ENCODE measurements around the gene BNC2. TPM values are rescaled to one million over a fixed set of nuclear protein-coding genes. Genes with fewer than 3 reads are reported as not detected.

Gene BNC2
- total RNA-seq, 4 donors from 2014 or later, result 3.8 to 14.9 (median 8.2) TPM

DNA sequence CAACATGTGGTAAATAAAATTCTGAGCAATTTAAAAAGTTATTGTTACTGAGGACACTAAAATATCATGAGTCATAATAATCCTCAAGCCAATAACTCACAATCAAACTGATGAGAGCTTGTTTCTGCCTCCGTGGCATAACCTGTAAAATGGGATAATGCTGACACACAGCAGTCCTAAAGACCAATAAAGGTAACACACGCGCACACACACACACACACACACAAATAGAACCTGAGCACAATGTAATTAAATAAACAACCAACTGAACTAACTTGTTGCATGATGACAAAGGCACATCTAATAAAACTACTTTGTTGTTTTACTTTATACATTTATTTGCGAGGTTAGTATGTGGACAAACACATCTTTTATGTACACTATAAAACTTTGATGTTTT lies 358.2 kb downstream of the BNC2 start:
- TF ChIP-seq, protein P1, sequence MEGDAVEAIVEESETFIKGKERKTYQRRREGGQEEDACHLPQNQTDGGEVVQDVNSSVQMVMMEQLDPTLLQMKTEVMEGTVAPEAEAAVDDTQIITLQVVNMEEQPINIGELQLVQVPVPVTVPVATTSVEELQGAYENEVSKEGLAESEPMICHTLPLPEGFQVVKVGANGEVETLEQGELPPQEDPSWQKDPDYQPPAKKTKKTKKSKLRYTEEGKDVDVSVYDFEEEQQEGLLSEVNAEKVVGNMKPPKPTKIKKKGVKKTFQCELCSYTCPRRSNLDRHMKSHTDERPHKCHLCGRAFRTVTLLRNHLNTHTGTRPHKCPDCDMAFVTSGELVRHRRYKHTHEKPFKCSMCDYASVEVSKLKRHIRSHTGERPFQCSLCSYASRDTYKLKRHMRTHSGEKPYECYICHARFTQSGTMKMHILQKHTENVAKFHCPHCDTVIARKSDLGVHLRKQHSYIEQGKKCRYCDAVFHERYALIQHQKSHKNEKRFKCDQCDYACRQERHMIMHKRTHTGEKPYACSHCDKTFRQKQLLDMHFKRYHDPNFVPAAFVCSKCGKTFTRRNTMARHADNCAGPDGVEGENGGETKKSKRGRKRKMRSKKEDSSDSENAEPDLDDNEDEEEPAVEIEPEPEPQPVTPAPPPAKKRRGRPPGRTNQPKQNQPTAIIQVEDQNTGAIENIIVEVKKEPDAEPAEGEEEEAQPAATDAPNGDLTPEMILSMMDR (IDR thresholded peaks at IDR 0.05), result no peak
- no peak for TF ChIP-seq POLR2A (IDR thresholded peaks at IDR 0.05)
- Histone ChIP-seq H3K27ac (no peak overlapping the region), H3K4me3 (replicated peaks in 1 of 3) (no peak overlapping the region), H3K36me3 (no peaks in the 10 kb centered on the region), H3K9me3 (no peaks in the 10 kb centered on the region), H3K27me3 (no peaks in the 10 kb centered on the region), H3K4me1 (peaks cover 16 to 29% of the 10 kb centered on the region in 2 donors)
- 93 to 95% methylated on average over 4 of the region's 4 CpGs for WGBS, 2 donors
- no peak for DNase-seq
- intact Hi-C loops (cut with DNase I), result no loop called here

DNA sequence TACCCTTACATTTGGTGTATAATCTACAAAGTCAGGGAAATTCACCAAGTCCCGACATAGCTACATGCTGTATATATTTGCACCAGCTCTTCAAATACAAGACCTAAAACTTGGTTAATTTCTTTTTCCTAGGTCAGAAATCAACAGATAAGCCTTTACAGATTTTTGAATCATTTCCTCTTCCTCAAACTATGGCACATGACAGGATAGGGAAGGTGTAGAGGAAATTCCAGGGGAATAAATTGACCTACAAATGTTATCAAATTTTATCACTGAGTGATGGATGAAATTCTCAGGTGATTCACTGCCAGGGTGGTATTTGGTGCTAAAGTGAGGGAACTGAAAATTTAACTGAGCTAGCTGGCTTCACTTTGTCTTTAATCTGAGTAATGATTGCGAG lies 360.0 kb downstream of the BNC2 start:
- WGBS, 2 donors, result 95 to 96% methylated on average over 2 of the region's 2 CpGs
- H3K27ac ChIP-seq, result peak overlapping the region in 1 of 3 donors; percentile 30
- H3K4me3 ChIP-seq (replicated peaks in 1 of 3), result no peak overlapping the region

DNA sequence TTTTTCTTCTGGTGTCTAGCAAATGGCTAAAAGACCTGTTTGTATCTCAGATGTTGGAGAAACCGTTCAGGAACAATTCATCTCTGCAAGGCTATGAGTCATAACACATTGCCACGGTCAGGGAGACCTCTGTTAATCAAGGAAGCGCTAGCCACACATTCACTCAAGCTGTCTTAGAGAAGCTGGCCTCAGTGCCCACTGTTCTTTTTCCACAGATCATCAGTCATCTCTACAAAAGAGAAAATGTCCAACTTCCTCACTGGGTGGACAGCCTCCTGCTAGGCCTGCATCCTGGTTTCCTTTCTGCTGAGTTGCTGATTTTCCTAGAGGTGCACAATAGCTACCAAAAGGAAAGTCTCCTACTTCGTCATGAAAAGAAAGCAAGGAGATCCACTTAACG lies 360.5 kb downstream of the BNC2 start:
- Histone ChIP-seq H3K27ac (no peak overlapping the region), H3K27me3 (no peaks in the 10 kb centered on the region), H3K4me1 (peaks cover 16 to 19% of the 10 kb centered on the region in 2 donors), H3K36me3 (no peaks in the 10 kb centered on the region), H3K9me3 (no peaks in the 10 kb centered on the region), H3K4me3 (replicated peaks in 1 of 3) (no peak overlapping the region)
- TF ChIP-seq, protein P1 (IDR thresholded peaks at IDR 0.05), result no peak
- TF ChIP-seq POLR2A (IDR thresholded peaks at IDR 0.05), result no peak
- WGBS, 2 donors, result 82 to 85% methylated on average over 5 of the region's 5 CpGs
- DNase-seq, result no peak
- intact Hi-C loops (cut with DNase I), result no loop called here

More for the DNA sequence above, 360.0 kb downstream of the BNC2 start:
- Histone ChIP-seq H3K36me3 (no peaks in the 10 kb centered on the region), H3K4me1 (peaks cover 16 to 19% of the 10 kb centered on the region in 2 donors), H3K9me3 (no peaks in the 10 kb centered on the region), H3K27me3 (no peaks in the 10 kb centered on the region)
- intact Hi-C loops (cut with DNase I), result no loop called here
- TF ChIP-seq POLR2A (IDR thresholded peaks at IDR 0.05), result no peak
- TF ChIP-seq, protein P1 (IDR thresholded peaks at IDR 0.05), result no peak
- no peak for DNase-seq

DNA sequence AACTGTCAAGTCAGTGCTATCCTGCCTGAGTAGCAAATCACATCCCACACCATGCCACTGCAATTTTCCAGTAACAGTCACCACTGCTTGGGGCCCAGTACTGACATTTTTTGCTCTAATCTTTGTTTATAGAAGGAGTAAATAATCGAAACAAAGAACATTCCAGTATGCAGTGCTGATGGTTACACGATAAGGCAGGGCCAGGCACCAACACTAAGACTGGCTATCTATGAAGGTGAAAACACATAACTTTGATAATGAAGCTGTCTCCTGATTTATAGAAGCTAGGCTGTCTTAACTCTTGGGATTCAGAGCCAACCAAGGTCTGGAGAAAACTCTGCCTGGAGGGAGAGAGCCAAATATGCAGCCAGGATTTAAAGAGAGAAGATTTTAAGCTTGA lies 365.3 kb downstream of the BNC2 start:
- peak in 1 of 2 donors; percentile 5 for DNase-seq
- WGBS, 2 donors, result 15 to 29% methylated on average over 2 of the region's 2 CpGs
- intact Hi-C loops (cut with DNase I), result no loop called here
- H3K27me3 ChIP-seq, result no peaks in the 10 kb centered on the region
- H3K27ac ChIP-seq, result peak overlapping the region; percentile 45 to 81 (median 72)
- no peaks in the 10 kb centered on the region for H3K36me3 ChIP-seq
- no peak overlapping the region for H3K4me3 ChIP-seq (replicated peaks in 1 of 3)
- H3K4me1 ChIP-seq, result peaks cover 13 to 18% of the 10 kb centered on the region in 2 donors
- H3K9me3 ChIP-seq, result no peaks in the 10 kb centered on the region
- TF ChIP-seq, protein P1 (IDR thresholded peaks at IDR 0.05), result no peak

DNA sequence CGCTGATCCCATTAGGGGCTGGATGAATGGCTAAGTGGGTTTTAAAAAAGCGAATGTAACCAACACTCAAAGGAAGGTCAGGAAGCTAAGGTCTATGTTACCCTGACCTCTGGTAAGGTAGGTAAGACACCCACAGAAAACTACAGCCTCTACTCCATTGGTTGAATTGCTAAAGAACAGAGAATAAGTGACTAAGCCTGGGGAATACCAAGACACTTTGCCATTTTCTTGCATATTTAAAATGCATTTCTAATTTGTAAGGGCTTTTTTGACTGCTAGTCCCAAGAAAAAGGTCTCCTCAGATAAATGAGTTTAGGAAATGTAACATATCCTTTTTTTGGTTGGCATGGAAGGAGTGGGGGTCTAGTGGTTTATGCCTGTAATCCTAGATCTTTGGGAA lies 368.7 kb downstream of the BNC2 start:
- no peak for DNase-seq
- H3K4me3 ChIP-seq (replicated peaks in 1 of 3), result no peak overlapping the region

More for the DNA sequence above, 368.7 kb downstream of the BNC2 start:
- Histone ChIP-seq H3K4me1 (peaks cover 13 to 18% of the 10 kb centered on the region in 2 donors), H3K27ac (no peak overlapping the region), H3K36me3 (no peaks in the 10 kb centered on the region), H3K27me3 (no peaks in the 10 kb centered on the region), H3K9me3 (no peaks in the 10 kb centered on the region)
- TF ChIP-seq, protein P1 (IDR thresholded peaks at IDR 0.05), result no peak
- TF ChIP-seq POLR2A (IDR thresholded peaks at IDR 0.05), result no peak
- intact Hi-C loops (cut with DNase I), result no loop called here
- 87 to 88% methylated on average over 2 of the region's 2 CpGs for WGBS, 2 donors
